ENCODE results near the gene INTS1. TPM values are rescaled to one million over a fixed set of nuclear protein-coding genes. Genes with fewer than 3 reads are reported as not detected.
A peak's percentile ranks its signal among the peaks of the same experiment; 100 is the strongest.
"Not testable (repeated sequence)": the region's sequence is repeated elsewhere in the genome, so short reads cannot be mapped to it uniquely, and the experiment has no call there.

The INTS1 gene
- total RNA-seq, 4 donors from 2014 or later = 45.9 to 70.6 (median 60.3) TPM

GRCh38 chr7:1516586-1517251 lies 12.5 kb upstream of the INTS1 start:
- 73 to 76% methylated on average over 18 of the region's 18 CpGs for WGBS, 2 donors
- TF ChIP-seq POLR2A (IDR thresholded peaks at IDR 0.05) (no peak), CTCF (IDR thresholded peaks at IDR 0.05) (no peak)
- no peak for DNase-seq (ENCODE audit: low spot score in 2 of 2)
- intact Hi-C loops (cut with DNase I; ENCODE audit: low total_unique reads) = no loop called here
- H3K4me3 ChIP-seq (ENCODE audit: low read depth, poor library complexity, severe bottlenecking) = no peak overlapping the region

- TF ChIP-seq CTCF (IDR thresholded peaks at IDR 0.05) = peak in 1 of 3 donors; percentile 39
- 84 to 86% methylated on average over 17 of the region's 17 CpGs for WGBS, 2 donors
- intact Hi-C loops (cut with DNase I; ENCODE audit: low total_unique reads); H3K4me3 ChIP-seq (ENCODE audit: low read depth, poor library complexity, severe bottlenecking); DNase-seq (ENCODE audit: low spot score in 2 of 2): not testable (repeated sequence)
Observed at GRCh38 chr7:1515509-1515967, 11.3 kb upstream of the INTS1 start.

GRCh38 chr7:1514995-1515401 lies 10.8 kb upstream of the INTS1 start:
- intact Hi-C loops (cut with DNase I; ENCODE audit: low total_unique reads) = no loop called here
- H3K4me3 ChIP-seq (ENCODE audit: low read depth, poor library complexity, severe bottlenecking) = no peak overlapping the region
- 66 to 72% methylated on average over 4 of the region's 4 CpGs for WGBS, 2 donors
- TF ChIP-seq CTCF (IDR thresholded peaks at IDR 0.05) (no peak), POLR2A (IDR thresholded peaks at IDR 0.05) (no peak)
- DNase-seq (ENCODE audit: low spot score in 2 of 2) = no peak

GRCh38 chr7:1514407-1514806 lies 10.2 kb upstream of the INTS1 start:
- intact Hi-C loops (cut with DNase I; ENCODE audit: low total_unique reads) = no loop called here
- no peak for DNase-seq (ENCODE audit: low spot score in 2 of 2)
- 82 to 83% methylated on average over 12 of the region's 12 CpGs for WGBS, 2 donors
- TF ChIP-seq POLR2A (IDR thresholded peaks at IDR 0.05) = no peak
- no peak for TF ChIP-seq CTCF (IDR thresholded peaks at IDR 0.05)
- no peak overlapping the region for H3K4me3 ChIP-seq (ENCODE audit: low read depth, poor library complexity, severe bottlenecking)

- intact Hi-C loops (cut with DNase I; ENCODE audit: low total_unique reads) = no loop called here
- WGBS, 2 donors = 26 to 37% methylated on average over 18 to 20 of the region's 20 CpGs
- no peak overlapping the region for H3K4me3 ChIP-seq (ENCODE audit: low read depth, poor library complexity, severe bottlenecking)
- TF ChIP-seq CTCF (IDR thresholded peaks at IDR 0.05) (no peak), POLR2A (IDR thresholded peaks at IDR 0.05) (no peak)
- DNase-seq (ENCODE audit: low spot score in 2 of 2) = peak; percentile 47 to 91
Observed at GRCh38 chr7:1513657-1514095, 9.5 kb upstream of the INTS1 start.
